CD14-positive monocyte (primary cell): Measurements from ENCODE around the gene ATG10. TPM values are rescaled to one million over a fixed set of nuclear protein-coding genes. Genes with fewer than 3 reads are reported as not detected.

Experiments used
- DNase-seq, 3 donors: peaks; one replicate each; pipeline ENCODE4 v3.0.0-alpha.2; 2011 to 2022
- H2AFZ ChIP-seq: 2 replicates; pipeline ENCODE4 v1.6.0; 2012; ENCODE audit warnings: mild to moderate bottlenecking, low read depth, low read length, inconsistent platforms; ENCODE audit not compliant: insufficient read depth, poor library complexity, severe bottlenecking
- H3K27ac ChIP-seq, 2 donors: 1 replicate in 1 of 2; 2 replicates in 1 of 2; pipeline ENCODE4 v1.5.1; 2012 to 2013; ENCODE audit warnings: low read length in 2 of 2, control low read depth in 1 of 2, inconsistent platforms in 1 of 2, low read depth in 1 of 2, mild to moderate bottlenecking in 1 of 2
- H3K27me3 ChIP-seq, 2 donors: one replicate each; pipeline versions ENCODE4 v1.6.0 to v1.6.1; 2011 to 2013; ENCODE audit warnings: low read length in 2 of 2; ENCODE audit not compliant: control insufficient read depth in 2 of 2, insufficient read depth in 2 of 2
- H3K36me3 ChIP-seq, 2 donors: replicated peaks in 1 of 2; 1 replicate in 1 of 2; 2 replicates in 1 of 2; pipeline versions ENCODE4 v1.5.1 to v1.6.1; 2012 to 2013; ENCODE audit warnings: low read length in 2 of 2, control low read depth in 1 of 2, inconsistent platforms in 1 of 2, mild to moderate bottlenecking in 1 of 2; ENCODE audit not compliant: insufficient read depth in 2 of 2, control insufficient read depth in 1 of 2
- H3K4me1 ChIP-seq, 2 donors: 1 replicate in 1 of 2; 2 replicates in 1 of 2; pipeline versions ENCODE4 v1.5.1 to v1.6.1; 2012 to 2013; ENCODE audit warnings: low read length in 2 of 2, control low read depth in 1 of 2, inconsistent platforms in 1 of 2, mild to moderate bottlenecking in 1 of 2, moderate library complexity in 1 of 2; ENCODE audit not compliant: insufficient read depth in 2 of 2, control insufficient read depth in 1 of 2
- H3K4me2 ChIP-seq: replicated peaks from 2 replicates; pipeline ENCODE3; 2012; ENCODE audit warnings: low read length, moderate library complexity, mild to moderate bottlenecking; ENCODE audit not compliant: poor library complexity, severe bottlenecking; ENCODE audit errors: extremely low read depth
- H3K4me3 ChIP-seq, 3 experiments: fragments of 200-600 bp in 1 of 3; sonication (generic) in 1 of 3; replicated peaks in 1 of 3; 1 replicate in 2 of 3; 2 replicates in 1 of 3; pipeline ENCODE4 v1.5.1; 2011 to 2013; ENCODE audit warnings: low read length in 3 of 3, mild to moderate bottlenecking in 3 of 3, control low read depth in 2 of 3, low read depth in 2 of 3, inconsistent platforms in 1 of 3, moderate library complexity in 1 of 3
- H3K79me2 ChIP-seq: 2 replicates; pipeline ENCODE4 v1.6.0; 2012; ENCODE audit warnings: mild to moderate bottlenecking, control low read depth, inconsistent platforms, low read length, moderate library complexity; ENCODE audit not compliant: insufficient read depth
- H3K9ac ChIP-seq: 2 replicates; pipeline ENCODE4 v1.6.0; 2017; ENCODE audit warnings: low read length, mild to moderate bottlenecking; ENCODE audit not compliant: insufficient read depth, poor library complexity, severe bottlenecking
- H3K9me3 ChIP-seq, 2 donors: replicated peaks in 1 of 2; 1 replicate in 1 of 2; 2 replicates in 1 of 2; pipeline versions ENCODE4 v1.5.1 to v1.6.1; 2012 to 2013; ENCODE audit warnings: low read length in 2 of 2, control low read depth in 1 of 2; ENCODE audit not compliant: control insufficient read depth in 1 of 2, insufficient read depth in 1 of 2
- H4K20me1 ChIP-seq: 2 replicates; pipeline ENCODE4 v1.6.0; 2012; ENCODE audit warnings: mild to moderate bottlenecking, low read length, control low read depth, moderate library complexity; ENCODE audit not compliant: insufficient read depth
- H3K27ac Mint-ChIP-seq, 7 donors: one replicate each; pipeline ENCODE4 v1.8.0; 2020; ENCODE audit warnings: mild to moderate bottlenecking in 7 of 7, mixed read lengths in 7 of 7, moderate library complexity in 6 of 7, inconsistent platforms in 2 of 7
- H3K27me3 Mint-ChIP-seq, 3 donors: one replicate each; pipeline ENCODE4 v1.8.0; 2021 to 2022; ENCODE audit warnings: low read depth in 3 of 3, mild to moderate bottlenecking in 3 of 3, mixed read lengths in 3 of 3, moderate library complexity in 3 of 3, inconsistent platforms in 1 of 3
- H3K36me3 Mint-ChIP-seq, 2 donors: one replicate each; pipeline ENCODE4 v1.8.0; 2020; ENCODE audit warnings: mixed read lengths in 2 of 2, inconsistent platforms in 1 of 2, mild to moderate bottlenecking in 1 of 2
- H3K4me1 Mint-ChIP-seq: one replicate; pipeline ENCODE4 v1.8.0; 2020; ENCODE audit warnings: mild to moderate bottlenecking, mixed read lengths
- H3K4me3 Mint-ChIP-seq, 2 donors: one replicate each; pipeline ENCODE4 v1.8.0; 2020; ENCODE audit warnings: mild to moderate bottlenecking in 2 of 2, mixed read lengths in 2 of 2, moderate library complexity in 1 of 2
- H3K9me3 Mint-ChIP-seq, 7 donors: one replicate each; pipeline ENCODE4 v1.8.0; 2020 to 2022; ENCODE audit warnings: mixed read lengths in 7 of 7, mild to moderate bottlenecking in 6 of 7, moderate library complexity in 6 of 7, inconsistent platforms in 2 of 7
- whole genome bisulfite sequencing: methylation state at CpG from one replicate; pipeline ENCODE4 v1.1.5; 2013; ENCODE audit warnings: missing lambda C conversion rate; ENCODE audit not compliant: insufficient coverage; 5-methylcytosine and 5-hydroxymethylcytosine counted together
- intact Hi-C, 2 donors: fragments of 100-400 bp; cut with micrococcal nuclease; formaldehyde crosslinking; loops; one replicate each; pipeline versions ENCODE4 v1.15.0 to v1.15.1; 2023
- polyA plus RNA-seq, 3 donors: library from polyadenylated mRNA; depleted of rRNA in 1 of 3; unstranded in 2 of 3; stranded (reverse) in 1 of 3; fragments of 300-500 nt in 2 of 3; fragments of >200 nt in 1 of 3; fragmentation: Illumina TruSeq in 2 of 3; gene quantifications; 1 replicate in 2 of 3; 2 replicates in 1 of 3; pipeline ENCODE4 v1.2.3, GENCODE V29; 2012 to 2021
- TF ChIP-seq, protein P1 (sequence below): fragments of 200-600 bp; IDR thresholded peaks from one replicate; pipeline ENCODE4 v1.8.0; 2022; ENCODE audit warnings: antibody characterized with exemption, mild to moderate bottlenecking

Gene ATG10
- polyA plus RNA-seq, 3 donors = 2.1 to 7.9 (median 5.6) TPM

DNA sequence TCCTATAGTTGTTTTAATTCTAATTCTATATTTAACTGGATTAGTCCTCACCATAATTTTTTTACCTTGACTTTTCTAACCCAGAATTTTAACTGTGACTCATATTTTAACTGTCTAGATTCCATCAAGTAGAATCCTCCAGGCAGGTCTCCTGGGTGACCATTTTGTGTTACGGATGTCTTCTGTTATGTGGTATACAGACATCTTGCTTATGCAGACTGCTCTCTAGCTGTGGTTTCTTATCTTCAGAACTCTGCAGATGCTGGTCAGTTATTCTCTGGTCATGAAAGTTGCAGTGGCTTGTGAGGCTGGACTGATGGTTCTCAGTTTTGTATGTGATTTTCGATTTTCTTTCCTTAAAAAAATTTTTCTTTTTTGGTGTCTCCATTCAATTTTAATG is 139.4 kb downstream of the ATG10 start:
- TF ChIP-seq, protein P1, sequence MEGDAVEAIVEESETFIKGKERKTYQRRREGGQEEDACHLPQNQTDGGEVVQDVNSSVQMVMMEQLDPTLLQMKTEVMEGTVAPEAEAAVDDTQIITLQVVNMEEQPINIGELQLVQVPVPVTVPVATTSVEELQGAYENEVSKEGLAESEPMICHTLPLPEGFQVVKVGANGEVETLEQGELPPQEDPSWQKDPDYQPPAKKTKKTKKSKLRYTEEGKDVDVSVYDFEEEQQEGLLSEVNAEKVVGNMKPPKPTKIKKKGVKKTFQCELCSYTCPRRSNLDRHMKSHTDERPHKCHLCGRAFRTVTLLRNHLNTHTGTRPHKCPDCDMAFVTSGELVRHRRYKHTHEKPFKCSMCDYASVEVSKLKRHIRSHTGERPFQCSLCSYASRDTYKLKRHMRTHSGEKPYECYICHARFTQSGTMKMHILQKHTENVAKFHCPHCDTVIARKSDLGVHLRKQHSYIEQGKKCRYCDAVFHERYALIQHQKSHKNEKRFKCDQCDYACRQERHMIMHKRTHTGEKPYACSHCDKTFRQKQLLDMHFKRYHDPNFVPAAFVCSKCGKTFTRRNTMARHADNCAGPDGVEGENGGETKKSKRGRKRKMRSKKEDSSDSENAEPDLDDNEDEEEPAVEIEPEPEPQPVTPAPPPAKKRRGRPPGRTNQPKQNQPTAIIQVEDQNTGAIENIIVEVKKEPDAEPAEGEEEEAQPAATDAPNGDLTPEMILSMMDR = no peak

DNA sequence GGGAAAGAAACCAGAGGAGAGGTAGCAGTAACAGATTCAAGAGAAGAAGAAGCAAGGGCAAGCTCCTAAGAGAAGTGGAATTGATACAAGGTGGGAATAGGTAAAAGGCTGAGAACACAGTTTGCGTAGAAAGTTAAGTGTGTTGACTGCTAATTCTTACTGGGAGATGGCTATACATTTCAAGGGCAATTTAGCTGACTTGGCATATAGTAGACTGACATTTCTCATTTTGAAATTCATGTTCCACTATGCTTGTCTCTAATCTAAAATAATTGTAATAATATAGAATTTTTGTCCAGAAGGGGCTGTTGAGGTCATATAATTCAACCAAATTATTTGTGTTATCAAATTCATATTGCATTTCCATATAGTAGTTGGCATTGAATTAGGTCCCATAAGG is 144.0 kb downstream of the ATG10 start:
- Mint-ChIP-seq H3K9me3 (no peaks in the 10 kb centered on the region), H3K36me3 (no peaks in the 10 kb centered on the region), H3K4me1 (no peaks in the 10 kb centered on the region), H3K4me3 (no peak overlapping the region), H3K27me3 (no peaks in the 10 kb centered on the region), H3K27ac (no peak overlapping the region)
- Histone ChIP-seq H3K27me3 (no peaks in the 10 kb centered on the region), H3K4me2 (no peak overlapping the region), H4K20me1 (no peaks in the 10 kb centered on the region), H3K27ac (no peak overlapping the region), H3K79me2 (no peaks in the 10 kb centered on the region), H3K4me3 (no peak overlapping the region), H3K36me3 (no peaks in the 10 kb centered on the region), H3K4me1 (no peaks in the 10 kb centered on the region), H3K9ac (no peak overlapping the region), H2AFZ (no peak overlapping the region), H3K9me3 (no peaks in the 10 kb centered on the region)
- 100% methylated on average over 1 of the region's 1 CpG for WGBS
- intact Hi-C loops = no loop called here
- TF ChIP-seq, protein P1 = no peak
- no peak for DNase-seq

More for the DNA sequence above, 139.4 kb downstream of the ATG10 start:
- Histone ChIP-seq H3K79me2 (no peaks in the 10 kb centered on the region), H3K4me2 (no peak overlapping the region), H3K9ac (no peak overlapping the region), H3K27me3 (no peaks in the 10 kb centered on the region), H3K4me1 (no peaks in the 10 kb centered on the region), H2AFZ (no peak overlapping the region), H3K36me3 (no peaks in the 10 kb centered on the region), H3K4me3 (no peak overlapping the region), H4K20me1 (no peaks in the 10 kb centered on the region), H3K9me3 (no peaks in the 10 kb centered on the region), H3K27ac (no peak overlapping the region)
- intact Hi-C loops = no loop called here
- Mint-ChIP-seq H3K4me1 (peaks cover 6% of the 10 kb centered on the region), H3K9me3 (peaks cover 0 to 2% (median 0%) of the 10 kb centered on the region in 7 donors), H3K27ac (no peak overlapping the region), H3K4me3 (no peak overlapping the region), H3K36me3 (no peaks in the 10 kb centered on the region), H3K27me3 (no peaks in the 10 kb centered on the region)
- no peak for DNase-seq
- WGBS = 100% methylated on average over 1 of the region's 2 CpGs
